ENCODE data around the gene PRPF38B.

The PRPF38B gene

GRCh38 chr1:108653431-108654105, 38.5 kb upstream of the PRPF38B start:
- TF ChIP-seq, protein P1, sequence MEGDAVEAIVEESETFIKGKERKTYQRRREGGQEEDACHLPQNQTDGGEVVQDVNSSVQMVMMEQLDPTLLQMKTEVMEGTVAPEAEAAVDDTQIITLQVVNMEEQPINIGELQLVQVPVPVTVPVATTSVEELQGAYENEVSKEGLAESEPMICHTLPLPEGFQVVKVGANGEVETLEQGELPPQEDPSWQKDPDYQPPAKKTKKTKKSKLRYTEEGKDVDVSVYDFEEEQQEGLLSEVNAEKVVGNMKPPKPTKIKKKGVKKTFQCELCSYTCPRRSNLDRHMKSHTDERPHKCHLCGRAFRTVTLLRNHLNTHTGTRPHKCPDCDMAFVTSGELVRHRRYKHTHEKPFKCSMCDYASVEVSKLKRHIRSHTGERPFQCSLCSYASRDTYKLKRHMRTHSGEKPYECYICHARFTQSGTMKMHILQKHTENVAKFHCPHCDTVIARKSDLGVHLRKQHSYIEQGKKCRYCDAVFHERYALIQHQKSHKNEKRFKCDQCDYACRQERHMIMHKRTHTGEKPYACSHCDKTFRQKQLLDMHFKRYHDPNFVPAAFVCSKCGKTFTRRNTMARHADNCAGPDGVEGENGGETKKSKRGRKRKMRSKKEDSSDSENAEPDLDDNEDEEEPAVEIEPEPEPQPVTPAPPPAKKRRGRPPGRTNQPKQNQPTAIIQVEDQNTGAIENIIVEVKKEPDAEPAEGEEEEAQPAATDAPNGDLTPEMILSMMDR (IDR thresholded peaks at IDR 0.05; ENCODE audit: low read length, missing control alignments), result no peak
- DNase-seq (ENCODE audit: low read depth), result no peak
- H3K4me3 ChIP-seq (replicated peaks; ENCODE audit: low read depth, low read length), result no peak overlapping the region

- H3K4me3 ChIP-seq (replicated peaks; ENCODE audit: low read depth, low read length), result no peak overlapping the region
- TF ChIP-seq, protein P1 (IDR thresholded peaks at IDR 0.05; ENCODE audit: low read length, missing control alignments), result no peak
- no peak for DNase-seq (ENCODE audit: low read depth)
Observed at GRCh38 chr1:108657356-108658080, 34.6 kb upstream of the PRPF38B start.

DNA sequence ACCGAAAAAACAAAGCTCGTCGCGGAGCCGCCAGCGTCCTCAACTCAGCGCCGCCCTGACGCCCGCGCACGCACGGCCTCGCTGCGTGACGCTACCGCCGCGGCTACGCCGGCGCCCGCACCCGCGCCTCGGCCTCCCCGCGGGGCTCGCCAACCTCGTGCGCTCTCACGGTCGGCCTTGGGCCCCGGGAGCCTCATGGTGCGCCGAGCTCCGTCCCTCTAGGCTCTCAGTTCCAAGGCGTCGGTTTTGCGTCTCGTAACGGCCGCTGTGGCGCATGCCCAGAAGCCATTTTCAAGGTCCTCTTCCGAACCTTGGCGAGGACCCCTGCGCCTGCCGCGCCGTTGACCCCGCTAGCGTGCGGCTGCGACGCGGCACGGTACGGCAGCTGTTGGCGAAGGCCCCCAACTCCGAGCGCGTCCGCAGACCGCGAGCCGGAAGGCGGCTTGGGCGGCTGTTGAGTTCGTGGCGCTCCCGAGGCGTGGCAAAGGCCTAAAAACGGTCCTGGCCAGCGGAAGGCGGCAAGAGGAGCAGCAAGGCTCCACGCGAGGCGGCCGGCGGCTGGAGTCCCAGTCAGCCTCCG, 31.0 kb upstream of the PRPF38B start, which contains the start of gene HENMT1:
TSS of gene HENMT1 (minus strand) at position 64 of the 580 bp plus-strand sequence. CDS start 1,209 bp downstream, outside the sequence.
- peak within 1 kb of the TSS; percentile 50 for H3K4me3 ChIP-seq (replicated peaks; ENCODE audit: low read depth, low read length)
- TF ChIP-seq, protein P1 (IDR thresholded peaks at IDR 0.05; ENCODE audit: low read length, missing control alignments), result no peak

DNA sequence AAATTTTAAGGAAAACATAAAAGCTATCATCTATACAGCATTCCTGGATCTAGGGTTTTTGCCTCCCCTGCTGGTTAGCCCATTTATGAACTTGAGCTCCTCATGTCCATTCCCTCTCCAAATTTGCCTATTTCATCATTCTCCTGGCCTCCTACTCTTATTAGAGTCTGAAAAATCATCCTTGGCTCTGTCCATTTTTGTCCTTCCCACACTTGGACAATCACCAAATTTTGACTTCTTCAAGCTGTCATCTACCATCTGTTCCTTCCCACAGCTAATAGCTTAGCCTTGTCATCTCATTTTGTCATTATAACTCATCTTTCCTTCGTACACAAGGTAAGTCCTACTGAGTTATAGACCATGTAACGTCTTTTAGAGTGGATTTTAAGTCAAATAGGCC, 29.0 kb upstream of the PRPF38B start:
- TF ChIP-seq, protein P1 (IDR thresholded peaks at IDR 0.05; ENCODE audit: low read length, missing control alignments), result no peak
- peak; percentile 15 for DNase-seq (ENCODE audit: low read depth)
- H3K4me3 ChIP-seq (replicated peaks; ENCODE audit: low read depth, low read length), result no peak overlapping the region

More for the DNA sequence above, 31.0 kb upstream of the PRPF38B start, which contains the start of gene HENMT1:
- peak; percentile 78 for DNase-seq (ENCODE audit: low read depth)

DNA sequence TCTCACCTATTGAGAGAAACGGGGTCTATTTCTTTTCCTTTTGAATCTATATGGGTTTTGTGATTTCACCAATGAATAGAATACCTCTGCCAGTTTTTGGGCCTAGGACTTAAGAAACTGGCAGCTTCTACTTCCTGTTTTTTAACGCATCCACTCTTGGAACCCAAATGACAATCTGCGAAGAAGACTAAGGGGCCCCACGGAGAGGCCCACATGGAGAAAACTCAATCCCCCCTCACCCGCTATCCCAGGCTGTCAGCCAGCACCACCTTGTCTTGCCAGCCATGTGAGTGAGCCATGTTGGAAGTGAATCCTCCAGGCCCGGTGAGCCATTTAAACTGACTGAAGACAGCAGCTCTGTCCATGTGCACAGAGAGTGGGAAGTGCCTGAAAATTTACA, 27.6 kb upstream of the PRPF38B start:
- TF ChIP-seq, protein P1 (IDR thresholded peaks at IDR 0.05; ENCODE audit: low read length, missing control alignments), result no peak
- no peak for DNase-seq (ENCODE audit: low read depth)
- no peak overlapping the region for H3K4me3 ChIP-seq (replicated peaks; ENCODE audit: low read depth, low read length)

- no peak for DNase-seq (ENCODE audit: low read depth)
- no peak overlapping the region for H3K4me3 ChIP-seq (replicated peaks; ENCODE audit: low read depth, low read length)
- TF ChIP-seq, protein P1 (IDR thresholded peaks at IDR 0.05; ENCODE audit: low read length, missing control alignments), result no peak
Observed at GRCh38 chr1:108665067-108665466, 27.0 kb upstream of the PRPF38B start.
